Measurements from ENCODE around the gene LRRK1. TPM values are rescaled to one million over a fixed set of nuclear protein-coding genes. Genes with fewer than 3 reads are reported as not detected.
A peak's percentile ranks its signal among the peaks of the same experiment; 100 is the strongest.

Gene LRRK1
- total RNA-seq, 1 donor from 2014 or later: 21.1 TPM

DNA sequence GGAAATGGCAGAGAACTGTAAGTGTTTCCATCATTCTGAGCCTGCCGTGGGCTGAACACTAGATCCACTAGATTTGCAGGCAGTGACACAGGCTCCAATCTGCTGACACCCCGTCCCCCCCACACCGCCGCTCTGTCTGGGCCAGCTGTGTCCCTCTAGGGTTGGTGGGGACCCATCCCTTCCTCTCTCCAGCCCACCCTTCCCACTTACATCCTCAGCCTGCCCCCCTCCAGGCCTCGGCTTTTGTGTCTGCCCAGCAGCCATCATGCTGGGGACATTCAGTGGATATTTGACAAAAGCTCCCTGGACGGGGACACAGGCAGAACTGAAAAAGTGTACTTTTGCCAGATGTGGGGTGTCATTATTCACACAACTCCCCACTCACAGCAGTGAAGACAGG, 10.7 kb upstream of the LRRK1 start:
- Histone ChIP-seq H3K4me3 (no peak overlapping the region), H3K9me3 (no peaks in the 10 kb centered on the region), H3K4me1 (peaks cover 6% of the 10 kb centered on the region), H3K27ac (no peak overlapping the region), H3K27me3 (no peaks in the 10 kb centered on the region), H3K36me3 (no peaks in the 10 kb centered on the region)
- intact Hi-C loops (cut with DNase I): no loop called here
- TF ChIP-seq POLR2AphosphoS5 (IDR thresholded peaks at IDR 0.05; ENCODE audit: insufficient read depth in 1 of 2, low read depth in 1 of 2) (no peak), POLR2A (IDR thresholded peaks at IDR 0.05) (no peak)
- TF ChIP-seq, protein P1, sequence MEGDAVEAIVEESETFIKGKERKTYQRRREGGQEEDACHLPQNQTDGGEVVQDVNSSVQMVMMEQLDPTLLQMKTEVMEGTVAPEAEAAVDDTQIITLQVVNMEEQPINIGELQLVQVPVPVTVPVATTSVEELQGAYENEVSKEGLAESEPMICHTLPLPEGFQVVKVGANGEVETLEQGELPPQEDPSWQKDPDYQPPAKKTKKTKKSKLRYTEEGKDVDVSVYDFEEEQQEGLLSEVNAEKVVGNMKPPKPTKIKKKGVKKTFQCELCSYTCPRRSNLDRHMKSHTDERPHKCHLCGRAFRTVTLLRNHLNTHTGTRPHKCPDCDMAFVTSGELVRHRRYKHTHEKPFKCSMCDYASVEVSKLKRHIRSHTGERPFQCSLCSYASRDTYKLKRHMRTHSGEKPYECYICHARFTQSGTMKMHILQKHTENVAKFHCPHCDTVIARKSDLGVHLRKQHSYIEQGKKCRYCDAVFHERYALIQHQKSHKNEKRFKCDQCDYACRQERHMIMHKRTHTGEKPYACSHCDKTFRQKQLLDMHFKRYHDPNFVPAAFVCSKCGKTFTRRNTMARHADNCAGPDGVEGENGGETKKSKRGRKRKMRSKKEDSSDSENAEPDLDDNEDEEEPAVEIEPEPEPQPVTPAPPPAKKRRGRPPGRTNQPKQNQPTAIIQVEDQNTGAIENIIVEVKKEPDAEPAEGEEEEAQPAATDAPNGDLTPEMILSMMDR (IDR thresholded peaks at IDR 0.05): no peak
- DNase-seq (ENCODE audit: extremely low spot score in 2 of 2): no peak

DNA sequence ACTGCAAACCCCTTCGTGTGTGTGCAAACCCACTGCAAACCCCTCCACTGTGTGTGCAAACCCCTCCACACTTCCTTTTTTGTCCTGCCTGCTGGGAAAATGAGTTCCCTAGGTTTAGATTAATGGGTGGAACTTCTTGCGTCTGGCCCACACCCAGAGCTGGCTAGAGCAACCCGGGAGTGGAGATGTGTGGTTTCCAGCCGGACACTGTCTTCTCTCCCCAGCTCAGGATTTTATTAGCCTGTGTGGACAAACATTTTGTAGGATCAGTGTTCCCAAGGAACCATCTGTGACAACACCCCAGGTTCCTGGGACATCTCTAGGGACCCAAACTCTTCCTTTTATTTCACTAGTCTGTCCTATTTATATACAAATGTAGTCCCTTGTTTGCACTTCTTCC, 9.6 kb upstream of the LRRK1 start:
- H3K4me3 ChIP-seq: no peak overlapping the region
- DNase-seq (ENCODE audit: extremely low spot score in 2 of 2): no peak
- no peak for TF ChIP-seq POLR2AphosphoS5 (IDR thresholded peaks at IDR 0.05; ENCODE audit: insufficient read depth in 1 of 2, low read depth in 1 of 2)
- TF ChIP-seq, protein P1 (IDR thresholded peaks at IDR 0.05): no peak
- no peak for TF ChIP-seq POLR2A (IDR thresholded peaks at IDR 0.05)
- intact Hi-C loops (cut with DNase I): no loop called here
- no peaks in the 10 kb centered on the region for H3K27me3 ChIP-seq
- peak overlapping the region; percentile 20 for H3K27ac ChIP-seq
- no peaks in the 10 kb centered on the region for H3K9me3 ChIP-seq
- H3K36me3 ChIP-seq: no peaks in the 10 kb centered on the region
- H3K4me1 ChIP-seq: peaks cover 4% of the 10 kb centered on the region

DNA sequence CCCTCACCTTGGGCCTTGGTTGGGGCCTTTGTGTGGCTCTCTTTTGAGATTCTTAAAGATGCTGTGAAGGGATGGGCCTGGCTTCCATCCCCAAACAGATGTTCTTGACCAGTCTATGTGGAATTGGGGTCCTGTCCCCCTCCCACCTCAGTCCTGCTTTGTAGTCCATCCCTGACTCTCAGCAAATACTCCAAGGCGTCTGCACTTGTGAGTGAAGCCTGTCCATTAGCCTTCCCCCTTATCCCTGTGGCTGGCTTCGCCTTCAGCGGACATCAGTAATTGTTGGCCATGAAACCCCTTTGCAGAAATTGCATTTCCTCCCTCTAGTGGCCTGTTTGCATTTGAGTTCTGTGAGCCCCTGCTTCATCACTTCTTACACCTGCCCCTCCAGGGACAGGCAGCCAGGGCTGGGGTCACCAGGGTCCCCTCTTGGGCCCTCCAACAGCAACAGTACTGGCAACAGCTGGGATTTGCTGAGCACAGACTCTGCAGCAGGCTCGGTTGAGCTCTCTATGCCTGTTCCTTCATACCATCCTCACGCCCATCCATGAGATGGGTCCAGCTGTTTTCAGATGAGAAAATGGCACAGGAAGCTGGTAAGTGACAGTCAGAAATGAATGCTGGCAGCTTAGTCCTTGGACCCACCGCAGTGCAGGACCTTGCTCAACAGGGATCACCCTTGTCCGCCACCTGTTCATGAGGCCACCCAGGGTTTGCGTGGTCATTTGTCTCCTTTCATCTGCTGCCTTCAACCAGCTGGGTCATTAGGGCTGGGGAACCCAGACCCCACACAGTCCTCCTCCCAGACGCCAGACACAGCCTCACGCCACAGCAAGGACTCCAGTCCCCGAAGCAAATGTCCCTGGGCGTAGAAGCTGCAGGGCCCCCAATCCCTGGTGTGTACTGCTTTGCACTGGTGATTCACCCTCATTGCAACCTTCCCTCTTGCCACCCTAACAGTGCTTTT, 8.9 kb upstream of the LRRK1 start:
- no peaks in the 10 kb centered on the region for H3K9me3 ChIP-seq
- H3K36me3 ChIP-seq: no peaks in the 10 kb centered on the region
- intact Hi-C loops (cut with DNase I): loop anchor here (10.0 kb wide), 1 partner anchor 345 kb away; the partner anchor contains the start of gene CHSY1
- TF ChIP-seq POLR2AphosphoS5 (IDR thresholded peaks at IDR 0.05; ENCODE audit: insufficient read depth in 1 of 2, low read depth in 1 of 2) (no peak), POLR2A (IDR thresholded peaks at IDR 0.05) (no peak)
- TF ChIP-seq, protein P1 (IDR thresholded peaks at IDR 0.05): no peak
- DNase-seq (ENCODE audit: extremely low spot score in 2 of 2): no peak
- H3K4me1 ChIP-seq: peaks cover 5% of the 10 kb centered on the region
- peak overlapping the region; percentile 20 for H3K27ac ChIP-seq
- H3K4me3 ChIP-seq: no peak overlapping the region
- H3K27me3 ChIP-seq: no peaks in the 10 kb centered on the region

DNA sequence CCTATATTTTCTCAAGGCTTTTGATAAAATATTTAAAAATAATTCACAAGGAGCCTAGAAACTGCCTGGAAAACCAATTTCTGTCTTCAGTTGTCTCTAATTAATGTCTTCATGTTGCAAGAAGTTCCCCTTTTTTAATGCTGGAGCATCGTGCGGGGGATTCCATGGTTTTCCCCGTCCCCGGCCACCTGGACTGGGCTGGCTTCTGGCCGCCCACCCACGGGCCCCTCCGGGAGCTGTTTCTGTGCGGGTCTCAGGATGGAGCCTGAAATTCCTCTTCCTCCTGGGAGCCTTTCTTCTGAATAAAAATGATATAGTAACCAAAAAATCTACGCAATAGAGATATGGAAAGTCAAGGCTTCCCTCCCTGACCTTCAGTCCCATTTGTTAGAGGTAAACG, 8.1 kb upstream of the LRRK1 start:
- no peak overlapping the region for H3K27ac ChIP-seq
- intact Hi-C loops (cut with DNase I): loop anchor here (10.0 kb wide), 1 partner anchor 344 kb away; the partner anchor contains the start of gene CHSY1
- DNase-seq (ENCODE audit: extremely low spot score in 2 of 2): no peak
- TF ChIP-seq POLR2AphosphoS5 (IDR thresholded peaks at IDR 0.05; ENCODE audit: insufficient read depth in 1 of 2, low read depth in 1 of 2) (no peak), POLR2A (IDR thresholded peaks at IDR 0.05) (no peak)
- TF ChIP-seq, protein P1 (IDR thresholded peaks at IDR 0.05): no peak
- H3K4me1 ChIP-seq: peaks cover 8% of the 10 kb centered on the region
- no peaks in the 10 kb centered on the region for H3K27me3 ChIP-seq
- no peak overlapping the region for H3K4me3 ChIP-seq
- no peaks in the 10 kb centered on the region for H3K36me3 ChIP-seq
- H3K9me3 ChIP-seq: no peaks in the 10 kb centered on the region

DNA sequence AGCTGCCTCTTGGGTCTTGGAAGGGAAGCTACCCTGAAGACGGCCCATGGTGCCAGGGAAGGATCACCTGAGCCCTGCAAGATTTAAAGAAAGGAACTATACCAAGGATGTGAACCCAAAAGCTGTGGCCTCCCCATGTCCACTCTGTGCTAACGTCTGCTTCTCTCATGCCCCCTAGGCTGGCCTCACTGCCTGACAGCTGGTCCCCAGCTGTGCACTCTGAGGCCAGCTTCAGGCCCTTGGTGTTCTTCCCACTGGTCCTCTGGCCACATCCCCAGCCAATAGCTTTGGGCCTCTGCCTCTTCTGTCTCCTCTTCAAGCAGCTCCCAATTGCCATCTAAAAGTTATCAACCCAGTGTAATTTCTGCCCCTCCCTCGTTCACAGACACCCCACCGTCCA, 5.2 kb upstream of the LRRK1 start:
- DNase-seq (ENCODE audit: extremely low spot score in 2 of 2): no peak
- Histone ChIP-seq H3K27ac (peak overlapping the region; percentile 30), H3K4me1 (peaks cover 21% of the 10 kb centered on the region), H3K36me3 (no peaks in the 10 kb centered on the region), H3K4me3 (no peak overlapping the region), H3K9me3 (no peaks in the 10 kb centered on the region), H3K27me3 (no peaks in the 10 kb centered on the region)
- TF ChIP-seq, protein P1 (IDR thresholded peaks at IDR 0.05): no peak
- no peak for TF ChIP-seq POLR2A (IDR thresholded peaks at IDR 0.05)
- TF ChIP-seq POLR2AphosphoS5 (IDR thresholded peaks at IDR 0.05; ENCODE audit: insufficient read depth in 1 of 2, low read depth in 1 of 2): peak in 1 of 2 donors; percentile 59
- intact Hi-C loops (cut with DNase I): loop anchor here (10.0 kb wide), 1 partner anchor 341 kb away; the partner anchor contains the start of gene CHSY1
